GM19238 (cell line): ENCODE measurements around the gene RD3L.
"Not testable (repeated sequence)": the region's sequence is repeated elsewhere in the genome, so short reads cannot be mapped to it uniquely, and the experiment has no call there.

Experiments
- DNase-seq: peaks from one replicate; pipeline ENCODE4 v3.0.0; 2011; ENCODE audit warnings: low spot score; ENCODE audit not compliant: insufficient read length

The RD3L gene

GRCh38 chr14:103928011-103928890 is 14.1 kb downstream of the RD3L start, which contains the start of gene TDRD9:
Gene TDRD9, plus strand, starts transcription at chr14:103928456. Its CDS starts 54 bp downstream, at chr14:103928510.
- no peak for DNase-seq

GRCh38 chr14:103927566-103927965 is 14.8 kb downstream of the RD3L start:
- DNase-seq, result no peak

DNA sequence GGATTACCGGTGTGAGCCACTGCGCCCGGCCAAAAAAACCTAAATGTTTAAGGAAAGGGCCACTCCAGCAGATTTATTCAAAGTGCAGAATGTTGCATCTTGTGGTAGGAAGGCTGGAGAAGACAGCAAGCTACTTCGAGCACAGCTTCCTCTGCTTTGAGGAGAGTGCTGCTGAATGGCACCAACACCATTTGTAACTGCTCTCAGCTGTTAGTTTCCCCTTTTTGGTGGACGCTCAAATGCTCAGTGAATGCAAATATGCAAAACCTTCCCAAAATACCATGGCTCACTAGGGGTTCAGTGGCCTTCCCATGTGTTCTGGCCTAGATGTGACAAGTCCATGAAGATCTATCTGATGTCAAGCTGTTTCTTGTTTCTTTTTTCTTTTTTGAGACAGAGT is 17.0 kb downstream of the RD3L start:
- DNase-seq, result no peak

DNA sequence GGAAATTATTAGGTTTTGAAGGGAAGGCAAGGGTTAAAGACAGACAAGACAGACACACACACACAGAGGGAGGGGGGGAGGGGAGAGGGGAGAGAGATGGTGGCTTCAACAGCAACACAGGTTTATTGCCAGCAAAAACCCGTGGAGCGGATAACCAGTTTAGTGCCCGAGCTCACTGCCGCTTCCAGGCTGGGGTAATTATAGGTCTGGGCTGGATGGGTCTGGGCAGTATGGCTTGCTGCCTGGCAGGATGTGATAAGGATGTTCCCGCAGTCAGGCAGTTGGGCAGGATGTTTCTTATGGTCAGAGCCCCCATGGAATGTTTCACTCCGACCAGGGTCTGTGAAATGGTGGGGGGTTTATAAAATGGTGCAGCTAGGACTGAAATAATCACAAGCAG is 18.5 kb downstream of the RD3L start:
- no peak for DNase-seq

- DNase-seq, result not testable (repeated sequence)
Observed at GRCh38 chr14:103921855-103922200, 20.5 kb downstream of the RD3L start.

DNA sequence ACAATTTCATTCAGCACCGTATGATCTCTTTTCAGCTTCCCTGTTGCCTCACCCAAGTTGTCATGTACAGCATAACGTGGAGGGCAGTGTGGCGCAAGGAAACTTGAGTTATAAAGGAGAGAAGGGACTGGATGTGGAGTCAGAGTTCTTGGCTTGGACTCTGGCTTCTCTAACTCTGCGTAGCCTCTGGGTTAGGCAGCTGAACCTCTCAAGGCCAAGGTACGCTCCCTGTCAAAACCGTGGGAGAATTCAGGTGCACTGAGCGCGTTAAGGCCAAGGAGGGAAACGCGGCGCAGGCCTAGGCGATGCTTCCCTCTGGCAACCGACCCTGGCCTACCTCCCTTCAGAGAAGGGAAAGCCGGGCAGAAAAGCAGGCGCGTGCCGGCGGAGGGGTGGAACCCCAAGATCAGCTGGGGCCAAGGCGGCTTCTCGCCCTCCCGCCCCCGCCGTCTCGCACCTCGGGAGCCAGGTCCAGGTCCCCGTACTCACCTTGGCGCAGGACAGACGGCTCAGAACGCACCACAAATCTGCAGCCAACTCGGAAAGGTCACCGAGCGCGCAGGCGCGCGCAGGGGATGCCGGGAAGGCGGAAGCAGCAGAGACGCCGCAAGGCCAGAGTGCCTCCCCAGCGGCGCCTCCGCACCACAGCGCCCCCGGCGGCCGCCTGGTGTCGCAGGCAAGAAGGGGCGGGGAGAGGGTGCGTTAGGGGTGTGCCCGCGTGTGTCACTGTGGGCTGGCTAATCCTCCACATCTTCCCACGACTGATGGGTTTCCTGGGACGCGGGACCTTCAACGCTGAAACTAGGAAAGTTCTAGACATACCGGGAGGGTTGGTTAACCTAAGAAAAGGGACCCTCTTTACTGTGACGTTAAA is 21.1 kb downstream of the RD3L start:
- peak; percentile 95 for DNase-seq

GRCh38 chr14:103916636-103917262 is 25.6 kb downstream of the RD3L start:
- no peak for DNase-seq

- DNase-seq, result no peak
Observed at GRCh38 chr14:103915616-103916015, 26.7 kb downstream of the RD3L start.

DNA sequence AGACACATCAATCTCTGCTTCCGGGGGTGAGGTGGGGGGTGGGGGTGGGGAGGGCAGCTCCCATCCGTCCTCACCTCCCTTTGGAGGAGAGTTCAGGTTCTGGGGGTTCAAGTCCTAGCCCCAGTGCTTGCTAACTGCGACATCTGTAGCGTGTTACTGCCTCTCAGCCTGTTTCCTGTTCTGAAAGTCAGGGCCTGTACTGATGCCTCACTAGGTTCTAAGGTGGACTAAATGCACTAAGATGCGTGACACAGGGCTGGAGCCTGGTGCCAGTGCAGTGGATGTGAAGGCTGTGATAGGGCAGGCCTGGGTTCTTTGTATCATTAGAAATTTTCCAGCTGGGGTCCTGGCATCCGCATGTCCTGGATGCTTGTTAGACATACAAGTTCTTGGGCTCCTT is 31.3 kb downstream of the RD3L start:
- DNase-seq, result no peak

DNA sequence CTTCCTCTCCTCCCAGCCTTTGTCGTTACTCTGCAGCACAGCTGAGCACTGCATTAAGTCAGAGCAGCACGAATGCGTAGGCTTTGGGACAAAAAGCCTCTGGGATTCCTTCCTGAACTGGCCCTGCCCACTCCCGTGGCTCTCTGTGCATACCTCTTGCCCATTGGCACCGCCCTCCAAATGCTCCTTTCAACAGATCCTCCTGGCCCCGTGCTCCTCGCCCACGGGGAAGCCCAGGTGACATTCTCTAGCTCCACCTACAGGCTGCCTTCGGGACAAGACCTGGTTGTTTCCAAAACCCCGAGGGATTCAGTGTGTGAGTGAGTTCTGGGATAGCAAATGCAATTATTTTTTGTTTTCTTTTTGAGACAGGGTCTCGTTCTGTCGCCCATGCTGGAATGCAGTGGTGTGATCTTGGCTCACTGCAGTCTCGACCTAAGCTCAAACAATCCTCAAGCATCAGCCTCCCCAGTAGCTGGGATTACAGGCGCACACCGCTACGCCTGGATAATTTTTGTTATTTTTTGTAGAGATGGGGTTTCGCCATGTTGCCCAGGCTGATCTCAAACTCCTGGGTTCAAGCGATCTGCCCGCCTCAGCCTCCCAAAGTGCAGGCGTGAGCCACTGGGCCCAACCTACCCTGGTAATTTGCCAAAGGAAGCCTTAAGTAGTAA is 31.9 kb downstream of the RD3L start:
- peak; percentile 60 for DNase-seq

- no peak for DNase-seq
Observed at GRCh38 chr14:103909531-103910261, 32.6 kb downstream of the RD3L start.

- DNase-seq, result no peak
Observed at GRCh38 chr14:103908580-103908979, 33.7 kb downstream of the RD3L start.

DNA sequence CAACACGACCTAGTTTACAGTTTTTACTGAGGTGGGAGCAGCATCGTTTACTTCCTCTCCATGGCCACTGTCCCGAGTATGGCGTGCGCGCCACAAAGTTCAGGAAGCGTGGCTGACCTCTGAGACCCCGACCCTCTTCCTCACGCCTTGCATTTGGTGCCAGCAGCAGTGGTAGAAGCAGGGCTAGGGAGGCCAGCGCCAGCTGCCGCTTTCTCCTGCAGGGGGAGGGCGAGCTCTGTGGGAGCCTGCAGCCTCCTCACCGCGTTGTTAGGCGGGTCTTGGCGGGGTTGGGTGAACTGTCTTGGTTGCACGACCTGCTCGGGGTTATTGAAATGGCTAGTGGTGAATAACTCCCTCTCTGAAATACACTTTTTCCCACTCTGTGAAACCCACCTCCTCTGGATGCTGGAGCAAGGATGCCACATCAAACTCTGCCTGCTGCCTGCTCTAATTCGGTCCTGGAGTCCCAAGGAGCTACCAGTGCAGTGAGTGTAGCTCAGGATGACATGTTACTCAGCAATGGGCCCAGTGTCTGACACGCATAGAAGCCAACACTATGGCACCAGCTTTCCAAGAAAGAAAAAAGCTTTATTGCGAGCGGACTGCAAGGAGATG is 36.4 kb downstream of the RD3L start:
- DNase-seq, result no peak

GRCh38 chr14:103904493-103905107 is 37.7 kb downstream of the RD3L start:
- DNase-seq, result no peak

- DNase-seq, result no peak
Observed at GRCh38 chr14:103899833-103900232, 42.5 kb downstream of the RD3L start.

DNA sequence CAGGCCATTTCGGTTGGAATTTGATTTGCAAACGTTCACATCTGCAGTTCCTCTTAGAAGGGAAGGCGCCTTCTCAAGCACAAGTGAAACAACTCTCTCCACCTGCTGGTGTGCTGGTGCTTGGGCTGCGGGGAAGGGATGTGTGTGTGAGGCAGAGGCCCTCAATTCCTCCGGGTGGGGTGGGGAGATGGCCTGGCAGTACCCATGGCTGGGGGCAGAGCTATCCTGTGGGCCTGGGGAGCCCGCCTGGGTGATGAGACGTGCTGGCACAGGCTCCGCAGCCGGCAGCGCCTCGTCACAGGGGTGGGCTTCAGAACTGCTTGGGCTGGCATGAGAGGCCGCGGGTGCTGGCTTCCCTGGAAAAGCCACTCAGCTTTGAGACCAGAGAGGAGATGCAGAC is 43.0 kb downstream of the RD3L start:
- no peak for DNase-seq

DNA sequence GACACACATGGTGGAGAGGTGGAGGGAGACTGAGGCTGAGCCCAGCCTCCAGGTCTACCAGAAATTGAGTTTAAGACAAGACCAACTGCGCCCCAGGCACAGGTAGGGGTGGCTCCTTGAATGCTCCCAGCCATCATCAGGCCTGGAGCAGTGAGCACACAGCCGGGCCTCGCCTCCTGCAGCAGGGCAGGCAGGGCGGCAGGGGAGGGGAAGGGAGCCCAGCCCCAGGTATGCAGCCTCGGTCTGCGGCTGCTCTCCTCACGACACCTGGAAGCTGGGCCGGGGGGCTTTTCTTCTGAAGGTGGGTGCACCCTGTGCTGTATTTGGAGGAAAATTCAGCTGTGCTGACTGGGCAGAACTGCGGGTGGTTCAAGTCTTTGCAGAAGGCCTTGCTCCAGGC is 43.6 kb downstream of the RD3L start:
- no peak for DNase-seq

DNA sequence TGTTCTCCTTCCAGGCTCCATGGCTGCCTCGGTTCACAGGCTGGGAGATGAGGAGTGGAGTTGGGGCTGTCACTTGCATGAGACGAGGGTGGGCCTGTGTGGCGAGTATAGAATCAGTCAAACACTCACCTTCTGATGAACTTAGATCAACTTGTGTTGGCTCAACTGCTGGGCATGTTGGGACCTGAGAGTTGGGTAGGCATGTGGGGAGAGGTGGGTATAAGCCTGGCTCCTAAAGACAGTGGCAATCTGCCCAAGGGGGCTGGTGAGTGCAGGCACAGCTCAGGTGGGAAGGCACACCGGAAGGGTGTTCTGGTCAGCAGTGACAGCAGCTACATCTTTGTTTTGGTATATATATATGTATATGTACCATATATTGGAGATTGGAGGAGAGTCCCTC is 44.1 kb downstream of the RD3L start:
- no peak for DNase-seq

GRCh38 chr14:103897075-103897947 is 45.0 kb downstream of the RD3L start:
- no peak for DNase-seq
